ENCODE results near the gene HOXA6.

Gene HOXA6

DNA sequence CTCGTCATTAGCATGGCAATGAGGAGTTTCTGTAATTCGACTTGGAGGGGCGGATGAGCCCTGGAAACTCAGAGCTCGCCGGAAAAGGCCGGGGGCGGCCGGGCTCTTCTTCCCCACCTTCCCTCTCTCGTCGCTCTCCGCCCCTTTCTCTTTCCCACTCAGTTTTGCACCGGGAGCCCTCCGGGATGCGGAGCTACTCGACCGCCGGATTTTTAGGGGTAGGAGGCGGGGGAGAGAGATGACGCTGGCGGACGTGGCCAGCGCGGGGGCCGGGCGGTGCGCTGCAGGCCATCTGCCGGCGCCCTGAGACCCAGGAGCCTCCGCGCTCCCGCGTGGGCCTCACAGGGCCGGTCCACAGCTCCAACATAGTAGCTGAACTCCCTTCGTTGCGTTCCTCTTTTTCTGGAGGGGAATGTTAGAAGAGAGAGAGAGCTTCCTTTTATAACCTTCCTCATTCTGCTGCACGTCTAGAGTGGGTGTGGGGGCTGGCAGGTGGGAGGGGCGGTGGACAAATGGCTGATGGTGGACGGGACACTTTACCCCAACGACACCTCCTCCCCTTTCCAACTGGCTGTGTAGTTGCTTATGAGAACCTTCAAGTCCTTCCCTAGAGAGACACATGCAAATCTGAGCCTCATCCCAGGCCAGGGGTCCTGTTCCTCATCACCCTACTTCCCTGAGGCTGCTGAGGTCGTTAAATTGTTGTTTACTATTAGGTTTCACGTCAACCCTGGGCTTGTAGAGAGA is 50.6 kb downstream of the HOXA6 start:
- peak; percentile 4; the same call in 1 of the 3 replicates for ATAC-seq (ENCODE audit: low read depth)
- DNase-seq (ENCODE audit: low spot score) = no peak
- no peaks in the 10 kb centered on the region for H3K27me3 ChIP-seq (ENCODE audit: insufficient read depth, poor library complexity, severe bottlenecking)
- peaks cover 7% of the 10 kb centered on the region for H3K4me1 ChIP-seq (ENCODE audit: insufficient read depth, poor library complexity, severe bottlenecking)
- H3K27ac ChIP-seq (ENCODE audit: poor library complexity, severe bottlenecking) = peak overlapping the region; percentile 85
- H3K9me3 ChIP-seq (ENCODE audit: severe bottlenecking) = no peaks in the 10 kb centered on the region
- TF ChIP-seq, protein P1, sequence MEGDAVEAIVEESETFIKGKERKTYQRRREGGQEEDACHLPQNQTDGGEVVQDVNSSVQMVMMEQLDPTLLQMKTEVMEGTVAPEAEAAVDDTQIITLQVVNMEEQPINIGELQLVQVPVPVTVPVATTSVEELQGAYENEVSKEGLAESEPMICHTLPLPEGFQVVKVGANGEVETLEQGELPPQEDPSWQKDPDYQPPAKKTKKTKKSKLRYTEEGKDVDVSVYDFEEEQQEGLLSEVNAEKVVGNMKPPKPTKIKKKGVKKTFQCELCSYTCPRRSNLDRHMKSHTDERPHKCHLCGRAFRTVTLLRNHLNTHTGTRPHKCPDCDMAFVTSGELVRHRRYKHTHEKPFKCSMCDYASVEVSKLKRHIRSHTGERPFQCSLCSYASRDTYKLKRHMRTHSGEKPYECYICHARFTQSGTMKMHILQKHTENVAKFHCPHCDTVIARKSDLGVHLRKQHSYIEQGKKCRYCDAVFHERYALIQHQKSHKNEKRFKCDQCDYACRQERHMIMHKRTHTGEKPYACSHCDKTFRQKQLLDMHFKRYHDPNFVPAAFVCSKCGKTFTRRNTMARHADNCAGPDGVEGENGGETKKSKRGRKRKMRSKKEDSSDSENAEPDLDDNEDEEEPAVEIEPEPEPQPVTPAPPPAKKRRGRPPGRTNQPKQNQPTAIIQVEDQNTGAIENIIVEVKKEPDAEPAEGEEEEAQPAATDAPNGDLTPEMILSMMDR (IDR thresholded peaks at IDR 0.05; ENCODE audit: poor library complexity, severe bottlenecking) = no peak
- peaks cover 16% of the 10 kb centered on the region for H3K36me3 ChIP-seq (ENCODE audit: low read depth)
- peak overlapping the region; percentile 66 for H3K4me3 ChIP-seq (ENCODE audit: severe bottlenecking)

DNA sequence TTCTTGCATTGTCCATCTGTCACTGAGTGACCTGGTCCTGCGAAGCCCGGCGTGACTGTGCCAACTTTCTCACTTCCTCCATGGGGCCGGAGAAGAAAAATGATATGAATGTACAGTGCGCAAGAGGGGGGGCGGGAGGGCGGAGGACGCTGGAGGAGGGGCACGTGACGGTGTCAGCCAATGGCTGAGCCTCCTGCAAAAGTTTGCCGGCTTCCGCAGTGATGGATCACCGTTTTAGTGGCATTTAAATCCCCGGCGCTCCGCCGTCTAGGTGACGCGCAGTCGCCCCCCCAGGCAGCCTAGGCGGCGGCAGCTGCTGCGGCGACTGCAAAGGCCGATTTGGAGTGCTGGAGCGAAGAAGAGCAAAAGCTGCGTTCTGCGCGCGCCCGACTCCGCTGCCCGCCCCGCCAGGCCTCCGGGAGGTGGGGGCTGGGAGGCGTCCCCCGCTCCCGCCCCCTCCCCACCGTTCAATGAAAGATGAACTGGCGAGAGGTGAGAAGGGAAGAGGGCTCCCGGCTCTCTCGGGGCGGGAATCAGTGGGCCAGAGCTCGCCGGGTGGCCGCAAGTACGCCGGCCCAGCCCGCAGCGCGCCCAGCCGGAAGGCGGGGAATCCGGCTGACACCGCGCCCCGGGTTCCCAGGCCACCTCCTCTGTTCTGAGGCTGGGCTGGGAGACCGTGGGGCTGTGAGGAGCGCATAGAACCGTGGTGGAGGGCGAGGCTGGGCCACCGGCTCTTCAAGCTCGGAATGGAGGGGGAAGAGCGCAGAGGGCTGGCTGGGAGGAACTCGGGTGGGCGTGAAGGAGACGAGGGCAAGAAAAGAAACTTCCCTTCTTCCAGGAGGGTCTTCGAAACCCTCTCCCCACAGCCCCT is 51.4 kb downstream of the HOXA6 start, which contains the start of gene HOXA1:
Gene HOXA1 (minus strand): TSS at position 104 of the 871 bp plus-strand sequence. CDS start 88 bp downstream, at position 16.
- H3K36me3 ChIP-seq (ENCODE audit: low read depth) = peaks cover 16% of the 10 kb centered on the region
- DNase-seq (ENCODE audit: low spot score) = peak; percentile 89
- peak within 1 kb of the TSS; percentile 66 for H3K4me3 ChIP-seq (ENCODE audit: severe bottlenecking)
- no peaks in the 10 kb centered on the region for H3K27me3 ChIP-seq (ENCODE audit: insufficient read depth, poor library complexity, severe bottlenecking)
- peaks cover 7% of the 10 kb centered on the region for H3K4me1 ChIP-seq (ENCODE audit: insufficient read depth, poor library complexity, severe bottlenecking)
- TF ChIP-seq, protein P1 (IDR thresholded peaks at IDR 0.05; ENCODE audit: poor library complexity, severe bottlenecking) = peak; percentile 24
- H3K27ac ChIP-seq (ENCODE audit: poor library complexity, severe bottlenecking) = peak within 1 kb of the TSS; percentile 85
- peak; percentile 62 for ATAC-seq (ENCODE audit: low read depth)
- no peaks in the 10 kb centered on the region for H3K9me3 ChIP-seq (ENCODE audit: severe bottlenecking)

Measured in RWPE2 (cell line).